Measurements from ENCODE around the gene DOC2A. TPM values are rescaled to one million over a fixed set of nuclear protein-coding genes. Genes with fewer than 3 reads are reported as not detected.

DOC2A gene
- total and polyA plus RNA-seq, 9 of the 15 experiments (the other 6 are each of a cell fraction or from before 2014, with no cell fraction given) = 0.03 to 0.38 (median 0.28) TPM; not detected in 1

DNA sequence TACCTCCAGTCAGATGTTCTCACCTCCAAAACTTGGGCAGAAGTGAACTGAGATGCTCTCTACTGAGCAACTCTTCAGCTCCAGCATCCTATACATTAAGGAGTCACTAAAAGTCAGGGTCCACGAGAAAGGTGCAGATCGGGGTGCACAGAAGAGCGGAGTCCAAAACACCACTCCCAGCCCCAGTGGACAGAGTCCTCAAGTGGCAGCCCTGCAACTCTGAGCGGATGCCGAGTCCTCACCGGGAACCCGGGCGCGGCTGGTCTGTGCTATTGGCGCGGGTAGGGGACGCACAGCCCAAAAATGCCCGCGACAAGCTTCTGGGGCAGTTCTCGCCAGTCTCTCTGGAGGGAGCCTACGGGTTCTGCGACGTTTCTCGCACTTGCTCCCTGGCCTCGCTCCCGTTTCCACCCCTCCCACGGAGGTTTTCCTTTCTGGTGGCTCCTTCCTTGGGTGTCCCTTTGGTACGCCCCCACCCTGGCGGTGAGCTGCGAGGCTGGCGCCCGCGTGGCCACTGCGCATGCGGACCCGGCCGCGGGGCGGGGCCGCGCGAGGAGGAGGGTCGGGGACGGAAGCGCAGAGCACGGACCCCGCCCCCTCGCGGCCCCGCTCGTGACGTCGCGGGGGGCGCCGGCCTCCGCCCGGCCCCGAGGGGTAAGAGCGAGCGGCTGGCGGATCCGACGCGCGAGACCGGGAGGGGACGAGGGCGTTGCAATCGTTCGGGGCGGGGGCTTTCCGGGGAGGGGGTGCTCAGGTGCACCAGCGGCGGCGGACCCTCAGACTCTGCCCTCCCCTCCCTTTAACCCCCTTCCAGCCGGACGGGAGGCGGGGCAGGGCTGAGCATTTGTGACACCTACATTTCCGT lies 49.1 kb downstream of the DOC2A start, which contains the start of gene TMEM219 (continued):
- TF ChIP-seq, protein P1, sequence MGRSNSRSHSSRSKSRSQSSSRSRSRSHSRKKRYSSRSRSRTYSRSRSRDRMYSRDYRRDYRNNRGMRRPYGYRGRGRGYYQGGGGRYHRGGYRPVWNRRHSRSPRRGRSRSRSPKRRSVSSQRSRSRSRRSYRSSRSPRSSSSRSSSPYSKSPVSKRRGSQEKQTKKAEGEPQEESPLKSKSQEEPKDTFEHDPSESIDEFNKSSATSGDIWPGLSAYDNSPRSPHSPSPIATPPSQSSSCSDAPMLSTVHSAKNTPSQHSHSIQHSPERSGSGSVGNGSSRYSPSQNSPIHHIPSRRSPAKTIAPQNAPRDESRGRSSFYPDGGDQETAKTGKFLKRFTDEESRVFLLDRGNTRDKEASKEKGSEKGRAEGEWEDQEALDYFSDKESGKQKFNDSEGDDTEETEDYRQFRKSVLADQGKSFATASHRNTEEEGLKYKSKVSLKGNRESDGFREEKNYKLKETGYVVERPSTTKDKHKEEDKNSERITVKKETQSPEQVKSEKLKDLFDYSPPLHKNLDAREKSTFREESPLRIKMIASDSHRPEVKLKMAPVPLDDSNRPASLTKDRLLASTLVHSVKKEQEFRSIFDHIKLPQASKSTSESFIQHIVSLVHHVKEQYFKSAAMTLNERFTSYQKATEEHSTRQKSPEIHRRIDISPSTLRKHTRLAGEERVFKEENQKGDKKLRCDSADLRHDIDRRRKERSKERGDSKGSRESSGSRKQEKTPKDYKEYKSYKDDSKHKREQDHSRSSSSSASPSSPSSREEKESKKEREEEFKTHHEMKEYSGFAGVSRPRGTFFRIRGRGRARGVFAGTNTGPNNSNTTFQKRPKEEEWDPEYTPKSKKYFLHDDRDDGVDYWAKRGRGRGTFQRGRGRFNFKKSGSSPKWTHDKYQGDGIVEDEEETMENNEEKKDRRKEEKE (IDR thresholded peaks at IDR 0.05; ENCODE audit: borderline replicate concordance in 1 of 2, control insufficient read depth in 1 of 2, low read depth in 2 of 2, low read length in 1 of 2) = peak in 1 of 2 experiments; percentile 90; a peak in 2 of 4 replicates
- peak; percentile 64; the same call in 1 of the 2 replicates for TF ChIP-seq XRCC5 (IDR thresholded peaks at IDR 0.05; ENCODE audit: low read depth, low read length)
- TF ChIP-seq TARDBP (IDR thresholded peaks at IDR 0.05) = peak; percentile 68; the same call in 1 of the 2 replicates
- TF ChIP-seq, protein P2, sequence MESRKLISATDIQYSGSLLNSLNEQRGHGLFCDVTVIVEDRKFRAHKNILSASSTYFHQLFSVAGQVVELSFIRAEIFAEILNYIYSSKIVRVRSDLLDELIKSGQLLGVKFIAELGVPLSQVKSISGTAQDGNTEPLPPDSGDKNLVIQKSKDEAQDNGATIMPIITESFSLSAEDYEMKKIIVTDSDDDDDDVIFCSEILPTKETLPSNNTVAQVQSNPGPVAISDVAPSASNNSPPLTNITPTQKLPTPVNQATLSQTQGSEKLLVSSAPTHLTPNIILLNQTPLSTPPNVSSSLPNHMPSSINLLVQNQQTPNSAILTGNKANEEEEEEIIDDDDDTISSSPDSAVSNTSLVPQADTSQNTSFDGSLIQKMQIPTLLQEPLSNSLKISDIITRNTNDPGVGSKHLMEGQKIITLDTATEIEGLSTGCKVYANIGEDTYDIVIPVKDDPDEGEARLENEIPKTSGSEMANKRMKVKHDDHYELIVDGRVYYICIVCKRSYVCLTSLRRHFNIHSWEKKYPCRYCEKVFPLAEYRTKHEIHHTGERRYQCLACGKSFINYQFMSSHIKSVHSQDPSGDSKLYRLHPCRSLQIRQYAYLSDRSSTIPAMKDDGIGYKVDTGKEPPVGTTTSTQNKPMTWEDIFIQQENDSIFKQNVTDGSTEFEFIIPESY (CRISPR knock-in tag; IDR thresholded peaks at IDR 0.05) = peak; percentile 52; the same call in 1 of the 2 replicates
- peak in 1 of 2 experiments; percentile 99; a peak in 2 of 4 replicates for TF ChIP-seq FOXK2 (conservative IDR thresholded peaks at IDR 0.05 in 1 of 2, IDR thresholded peaks at IDR 0.05 in 1 of 2; ENCODE audit: low read depth in 2 of 2)
- peak; percentile 45 for TF ChIP-seq SP1 (CRISPR knock-in tag; IDR thresholded peaks at IDR 0.05)
- no peak for TF ChIP-seq NR2C2 (CRISPR knock-in tag; IDR thresholded peaks at IDR 0.05)
- TF ChIP-seq NR2C2 (tag; IDR thresholded peaks at IDR 0.05) = peak; percentile 36
- no peak for TF ChIP-seq XRCC4 (IDR thresholded peaks at IDR 0.05; ENCODE audit: extremely low read depth, insufficient read depth, insufficient read length)
- TF ChIP-seq, protein P3, sequence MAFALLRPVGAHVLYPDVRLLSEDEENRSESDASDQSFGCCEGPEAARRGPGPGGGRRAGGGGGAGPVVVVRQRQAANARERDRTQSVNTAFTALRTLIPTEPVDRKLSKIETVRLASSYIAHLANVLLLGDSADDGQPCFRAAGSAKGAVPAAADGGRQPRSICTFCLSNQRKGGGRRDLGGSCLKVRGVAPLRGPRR (CRISPR knock-in tag; IDR thresholded peaks at IDR 0.05) = no peak
- 0 out of 4 replicates have a peak, but pooled peaks of 1 of the 2 experiments have one; percentile 5 for TF ChIP-seq TBL1XR1 (IDR thresholded peaks at IDR 0.05; ENCODE audit: low read length in 2 of 2)
- TF ChIP-seq HMGN3 (IDR thresholded peaks at IDR 0.05; ENCODE audit: borderline replicate concordance, extremely low read depth, insufficient read length, low read depth, low read length) = peak; percentile 75
- TF ChIP-seq, protein P4, sequence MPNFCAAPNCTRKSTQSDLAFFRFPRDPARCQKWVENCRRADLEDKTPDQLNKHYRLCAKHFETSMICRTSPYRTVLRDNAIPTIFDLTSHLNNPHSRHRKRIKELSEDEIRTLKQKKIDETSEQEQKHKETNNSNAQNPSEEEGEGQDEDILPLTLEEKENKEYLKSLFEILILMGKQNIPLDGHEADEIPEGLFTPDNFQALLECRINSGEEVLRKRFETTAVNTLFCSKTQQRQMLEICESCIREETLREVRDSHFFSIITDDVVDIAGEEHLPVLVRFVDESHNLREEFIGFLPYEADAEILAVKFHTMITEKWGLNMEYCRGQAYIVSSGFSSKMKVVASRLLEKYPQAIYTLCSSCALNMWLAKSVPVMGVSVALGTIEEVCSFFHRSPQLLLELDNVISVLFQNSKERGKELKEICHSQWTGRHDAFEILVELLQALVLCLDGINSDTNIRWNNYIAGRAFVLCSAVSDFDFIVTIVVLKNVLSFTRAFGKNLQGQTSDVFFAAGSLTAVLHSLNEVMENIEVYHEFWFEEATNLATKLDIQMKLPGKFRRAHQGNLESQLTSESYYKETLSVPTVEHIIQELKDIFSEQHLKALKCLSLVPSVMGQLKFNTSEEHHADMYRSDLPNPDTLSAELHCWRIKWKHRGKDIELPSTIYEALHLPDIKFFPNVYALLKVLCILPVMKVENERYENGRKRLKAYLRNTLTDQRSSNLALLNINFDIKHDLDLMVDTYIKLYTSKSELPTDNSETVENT (CRISPR knock-in tag; IDR thresholded peaks at IDR 0.05) = no peak
- 0 out of 2 replicates have a peak, but pooled peaks have one; percentile 31 for TF ChIP-seq NBN (IDR thresholded peaks at IDR 0.05; ENCODE audit: low read depth)
- TF ChIP-seq, protein P5, sequence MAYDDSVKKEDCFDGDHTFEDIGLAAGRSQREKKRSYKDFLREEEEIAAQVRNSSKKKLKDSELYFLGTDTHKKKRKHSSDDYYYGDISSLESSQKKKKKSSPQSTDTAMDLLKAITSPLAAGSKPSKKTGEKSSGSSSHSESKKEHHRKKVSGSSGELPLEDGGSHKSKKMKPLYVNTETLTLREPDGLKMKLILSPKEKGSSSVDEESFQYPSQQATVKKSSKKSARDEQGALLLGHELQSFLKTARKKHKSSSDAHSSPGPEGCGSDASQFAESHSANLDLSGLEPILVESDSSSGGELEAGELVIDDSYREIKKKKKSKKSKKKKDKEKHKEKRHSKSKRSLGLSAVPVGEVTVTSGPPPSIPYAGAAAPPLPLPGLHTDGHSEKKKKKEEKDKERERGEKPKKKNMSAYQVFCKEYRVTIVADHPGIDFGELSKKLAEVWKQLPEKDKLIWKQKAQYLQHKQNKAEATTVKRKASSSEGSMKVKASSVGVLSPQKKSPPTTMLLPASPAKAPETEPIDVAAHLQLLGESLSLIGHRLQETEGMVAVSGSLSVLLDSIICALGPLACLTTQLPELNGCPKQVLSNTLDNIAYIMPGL (CRISPR knock-in tag; IDR thresholded peaks at IDR 0.05) = no peak
- 0 out of 2 replicates have a peak, but pooled peaks have one; percentile 59 for TF ChIP-seq ZBED1 (IDR thresholded peaks at IDR 0.05)
